GM18508 (cell line): Measurements from ENCODE around the gene ZNF92.
"Not testable (repeated sequence)": the region's sequence is repeated elsewhere in the genome, so short reads cannot be mapped to it uniquely, and the experiment has no call there.

Experiments
- ATAC-seq: cut with Tn5 transposase; IDR thresholded peaks from one replicate; pipeline ENCODE4 v1.9.1; 2021; ENCODE audit warnings: moderate number of reproducible peaks; ENCODE audit not compliant: insufficient read depth, unreplicated experiment

ZNF92 gene

GRCh38 chr7:65422670-65423069, 49.0 kb downstream of the ZNF92 start:
- ATAC-seq = no peak

- not testable (repeated sequence) for ATAC-seq
Observed at GRCh38 chr7:65423286-65423685, 49.6 kb downstream of the ZNF92 start.

GRCh38 chr7:65429642-65430343, 56.1 kb downstream of the ZNF92 start:
- no peak for ATAC-seq

GRCh38 chr7:65430344-65431186, 56.9 kb downstream of the ZNF92 start:
- no peak for ATAC-seq

GRCh38 chr7:65434307-65434706, 60.7 kb downstream of the ZNF92 start:
- no peak for ATAC-seq

GRCh38 chr7:65436163-65436562, 62.5 kb downstream of the ZNF92 start:
- no peak for ATAC-seq

GRCh38 chr7:65438598-65438997, 64.9 kb downstream of the ZNF92 start:
- no peak for ATAC-seq

- no peak for ATAC-seq
Observed at GRCh38 chr7:65441010-65441409, 67.4 kb downstream of the ZNF92 start.

- no peak for ATAC-seq
Observed at GRCh38 chr7:65444205-65444842, 70.7 kb downstream of the ZNF92 start.

- ATAC-seq = no peak
Observed at GRCh38 chr7:65444899-65445823, 71.5 kb downstream of the ZNF92 start.

- ATAC-seq = not testable (repeated sequence)
Observed at GRCh38 chr7:65447041-65447440, 73.4 kb downstream of the ZNF92 start.

- ATAC-seq = no peak
Observed at GRCh38 chr7:65448816-65449504, 75.3 kb downstream of the ZNF92 start.

- ATAC-seq = no peak
Observed at GRCh38 chr7:65449505-65449852, 75.8 kb downstream of the ZNF92 start.
